Lower leg skin (tissue), 3 donors: ENCODE measurements around the gene MUS81.

ENCODE experiments used
- CTCF ChIP-seq, 3 donors: fragments of 450-650 bp; IDR thresholded peaks; one replicate each; pipeline ENCODE4 v1.5.1; 2016; ENCODE audit warnings: antibody characterized with exemption in 3 of 3, mild to moderate bottlenecking in 3 of 3, moderate library complexity in 2 of 3
- POLR2A ChIP-seq, 2 donors: fragments of 450-650 bp; IDR thresholded peaks; one replicate each; pipeline ENCODE4 v1.6.1; 2016 to 2017; ENCODE audit warnings: antibody characterized with exemption in 2 of 2, mild to moderate bottlenecking in 1 of 2, moderate library complexity in 1 of 2

- TF ChIP-seq CTCF (IDR thresholded peaks at IDR 0.05): no peak
- no peak for TF ChIP-seq POLR2A (IDR thresholded peaks at IDR 0.05)
These were observed 9.5 kb downstream of the MUS81 start for GRCh38 chr11:65869643-65870306.
